Peyer's patch (tissue), 4 donors: Measurements from ENCODE around the gene ADAMTSL3.

Experiments used
- POLR2A ChIP-seq, 2 donors: fragments of 450-650 bp; IDR thresholded peaks; one replicate each; pipeline ENCODE4 v1.5.1; 2017; ENCODE audit warnings: antibody characterized with exemption in 2 of 2, mild to moderate bottlenecking in 2 of 2, moderate library complexity in 2 of 2
- TF ChIP-seq, protein P1 (sequence below), 6 experiments: fragments of 450-650 bp in 4 of 6; fragments of 200-600 bp in 2 of 6; sonication (generic) in 1 of 6; IDR thresholded peaks; one replicate each; pipeline ENCODE4 v1.5.1; 2017 to 2019; ENCODE audit warnings: antibody characterized with exemption in 6 of 6, mild to moderate bottlenecking in 3 of 6, moderate library complexity in 1 of 6

DNA sequence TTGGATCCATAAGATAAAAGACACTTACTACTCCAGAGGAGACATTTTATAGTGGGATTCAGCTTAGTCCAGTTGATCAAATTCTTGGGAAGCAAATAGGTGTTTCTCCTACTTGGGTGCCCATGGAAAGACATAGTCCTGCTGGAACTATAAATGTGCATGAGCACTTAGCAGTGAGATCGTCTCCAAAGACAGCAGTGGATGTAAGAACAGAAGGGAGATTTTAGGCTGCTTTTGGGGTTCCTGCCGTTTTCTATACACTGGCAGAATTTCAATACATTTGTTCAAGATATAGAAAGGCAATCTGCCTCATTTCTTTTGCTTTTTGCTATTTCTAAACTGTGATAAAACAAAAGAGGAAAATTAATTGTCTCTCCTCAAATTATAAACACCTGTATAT is 234.0 kb downstream of the ADAMTSL3 start:
- TF ChIP-seq, protein P1, sequence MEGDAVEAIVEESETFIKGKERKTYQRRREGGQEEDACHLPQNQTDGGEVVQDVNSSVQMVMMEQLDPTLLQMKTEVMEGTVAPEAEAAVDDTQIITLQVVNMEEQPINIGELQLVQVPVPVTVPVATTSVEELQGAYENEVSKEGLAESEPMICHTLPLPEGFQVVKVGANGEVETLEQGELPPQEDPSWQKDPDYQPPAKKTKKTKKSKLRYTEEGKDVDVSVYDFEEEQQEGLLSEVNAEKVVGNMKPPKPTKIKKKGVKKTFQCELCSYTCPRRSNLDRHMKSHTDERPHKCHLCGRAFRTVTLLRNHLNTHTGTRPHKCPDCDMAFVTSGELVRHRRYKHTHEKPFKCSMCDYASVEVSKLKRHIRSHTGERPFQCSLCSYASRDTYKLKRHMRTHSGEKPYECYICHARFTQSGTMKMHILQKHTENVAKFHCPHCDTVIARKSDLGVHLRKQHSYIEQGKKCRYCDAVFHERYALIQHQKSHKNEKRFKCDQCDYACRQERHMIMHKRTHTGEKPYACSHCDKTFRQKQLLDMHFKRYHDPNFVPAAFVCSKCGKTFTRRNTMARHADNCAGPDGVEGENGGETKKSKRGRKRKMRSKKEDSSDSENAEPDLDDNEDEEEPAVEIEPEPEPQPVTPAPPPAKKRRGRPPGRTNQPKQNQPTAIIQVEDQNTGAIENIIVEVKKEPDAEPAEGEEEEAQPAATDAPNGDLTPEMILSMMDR (IDR thresholded peaks at IDR 0.05) = no peak
- no peak for TF ChIP-seq POLR2A (IDR thresholded peaks at IDR 0.05)
